Type B pancreatic cell (in vitro differentiated cells): ENCODE data around the gene MSX2. TPM values are rescaled to one million over a fixed set of nuclear protein-coding genes. Genes with fewer than 3 reads are reported as not detected.

Source experiments
- DNase-seq: peaks from one replicate; pipeline ENCODE4 v3.0.0; 2021; ENCODE audit warnings: mixed read lengths; ENCODE audit not compliant: unreplicated experiment; ENCODE audit errors: extremely low spot score
- H3K27ac Mint-ChIP-seq: 2 replicates; pipeline ENCODE4 v1.8.0; 2021; ENCODE audit warnings: mild to moderate bottlenecking, mixed read lengths
- H3K27me3 Mint-ChIP-seq: 2 replicates; pipeline ENCODE4 v1.8.0; 2021; ENCODE audit warnings: mixed read lengths
- H3K36me3 Mint-ChIP-seq: 2 replicates; pipeline ENCODE4 v1.8.0; 2021; ENCODE audit warnings: mixed read lengths
- H3K4me1 Mint-ChIP-seq: one replicate; pipeline ENCODE4 v1.8.0; 2021; ENCODE audit warnings: mixed read lengths; ENCODE audit not compliant: unreplicated experiment
- H3K4me3 Mint-ChIP-seq: 2 replicates; pipeline ENCODE4 v1.8.0; 2021; ENCODE audit warnings: mild to moderate bottlenecking, mixed read lengths
- H3K9me3 Mint-ChIP-seq: 2 replicates; pipeline ENCODE4 v1.8.0; 2021; ENCODE audit warnings: mixed read lengths
- total RNA-seq: library from RNA; stranded (reverse); gene quantifications from 2 replicates; pipeline ENCODE4 v1.2.1, GENCODE V29; 2021; ENCODE audit warnings: low replicate concordance
- TF ChIP-seq, protein P1 (sequence below): fragments of 200-600 bp; sonication (generic); conservative IDR thresholded peaks from 2 replicates; pipeline ENCODE4 v1.5.0; 2021; ENCODE audit warnings: antibody characterized with exemption, mild to moderate bottlenecking

Gene MSX2
- total RNA-seq, 1 donor from 2014 or later = 69.7 TPM

DNA sequence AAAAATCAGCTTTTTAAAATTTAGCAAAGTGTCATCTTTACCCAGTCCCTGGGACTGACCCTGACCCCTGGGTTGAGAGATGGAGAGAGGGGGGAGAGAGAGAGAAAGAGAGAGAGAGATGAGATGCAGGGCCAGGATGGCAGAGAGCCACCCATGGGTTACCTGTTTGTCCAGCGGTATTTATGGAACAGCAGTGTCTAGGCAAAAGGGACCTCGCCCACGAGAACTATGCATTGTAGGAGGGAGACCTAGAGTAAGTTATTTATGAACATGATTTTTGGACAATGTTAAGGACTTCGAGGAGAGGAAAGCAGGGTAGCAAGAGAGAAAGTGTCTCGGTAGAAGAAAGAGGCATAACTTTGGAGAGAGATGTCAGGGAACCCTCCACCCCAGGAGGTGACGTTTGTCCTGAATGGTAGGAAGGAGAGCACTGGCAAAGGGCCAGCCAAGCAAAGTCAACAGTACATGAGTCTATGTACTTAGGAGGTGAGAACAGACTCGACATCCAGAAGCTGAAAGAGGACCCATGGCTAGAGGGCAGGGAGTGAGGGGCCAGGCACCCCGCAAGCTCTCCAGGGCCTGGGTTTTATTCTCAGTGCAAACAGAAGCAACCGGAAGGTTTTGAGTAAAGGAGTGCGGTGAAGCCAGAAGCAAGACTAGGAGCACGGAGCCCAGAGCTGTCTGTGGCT, 30.5 kb upstream of the MSX2 start:
- no peak for DNase-seq
- Mint-ChIP-seq H3K36me3 (no peaks in the 10 kb centered on the region), H3K9me3 (no peaks in the 10 kb centered on the region), H3K4me1 (peaks cover 55% of the 10 kb centered on the region), H3K27me3 (peaks cover 50% of the 10 kb centered on the region), H3K4me3 (peak overlapping the region; percentile 12), H3K27ac (peak overlapping the region; percentile 66)
- TF ChIP-seq, protein P1, sequence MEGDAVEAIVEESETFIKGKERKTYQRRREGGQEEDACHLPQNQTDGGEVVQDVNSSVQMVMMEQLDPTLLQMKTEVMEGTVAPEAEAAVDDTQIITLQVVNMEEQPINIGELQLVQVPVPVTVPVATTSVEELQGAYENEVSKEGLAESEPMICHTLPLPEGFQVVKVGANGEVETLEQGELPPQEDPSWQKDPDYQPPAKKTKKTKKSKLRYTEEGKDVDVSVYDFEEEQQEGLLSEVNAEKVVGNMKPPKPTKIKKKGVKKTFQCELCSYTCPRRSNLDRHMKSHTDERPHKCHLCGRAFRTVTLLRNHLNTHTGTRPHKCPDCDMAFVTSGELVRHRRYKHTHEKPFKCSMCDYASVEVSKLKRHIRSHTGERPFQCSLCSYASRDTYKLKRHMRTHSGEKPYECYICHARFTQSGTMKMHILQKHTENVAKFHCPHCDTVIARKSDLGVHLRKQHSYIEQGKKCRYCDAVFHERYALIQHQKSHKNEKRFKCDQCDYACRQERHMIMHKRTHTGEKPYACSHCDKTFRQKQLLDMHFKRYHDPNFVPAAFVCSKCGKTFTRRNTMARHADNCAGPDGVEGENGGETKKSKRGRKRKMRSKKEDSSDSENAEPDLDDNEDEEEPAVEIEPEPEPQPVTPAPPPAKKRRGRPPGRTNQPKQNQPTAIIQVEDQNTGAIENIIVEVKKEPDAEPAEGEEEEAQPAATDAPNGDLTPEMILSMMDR = no peak

DNA sequence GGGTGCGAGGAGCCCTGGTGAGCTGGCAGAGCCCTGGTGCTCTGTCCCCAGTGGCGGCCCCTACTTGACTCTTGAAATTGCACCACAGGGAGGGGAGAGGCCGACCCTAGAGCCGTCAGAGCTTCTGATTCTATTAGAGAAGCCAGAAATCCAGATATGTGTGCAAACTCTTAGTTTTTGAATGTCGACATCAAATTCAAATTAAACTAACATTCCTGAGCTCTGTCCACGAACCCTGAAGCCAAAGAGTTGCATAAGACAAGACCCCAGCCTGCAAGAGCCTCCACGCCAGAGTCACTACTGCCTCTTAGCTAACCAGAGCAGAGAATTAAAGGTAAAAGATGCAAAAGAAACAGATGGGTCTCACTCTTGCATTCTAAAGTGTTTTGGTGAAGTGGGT, 29.8 kb upstream of the MSX2 start:
- Mint-ChIP-seq H3K27ac (no peak overlapping the region), H3K4me3 (no peak overlapping the region), H3K9me3 (no peaks in the 10 kb centered on the region), H3K27me3 (peaks cover 42% of the 10 kb centered on the region), H3K36me3 (no peaks in the 10 kb centered on the region), H3K4me1 (peaks cover 53% of the 10 kb centered on the region)
- DNase-seq = no peak
- TF ChIP-seq, protein P1 = no peak

DNA sequence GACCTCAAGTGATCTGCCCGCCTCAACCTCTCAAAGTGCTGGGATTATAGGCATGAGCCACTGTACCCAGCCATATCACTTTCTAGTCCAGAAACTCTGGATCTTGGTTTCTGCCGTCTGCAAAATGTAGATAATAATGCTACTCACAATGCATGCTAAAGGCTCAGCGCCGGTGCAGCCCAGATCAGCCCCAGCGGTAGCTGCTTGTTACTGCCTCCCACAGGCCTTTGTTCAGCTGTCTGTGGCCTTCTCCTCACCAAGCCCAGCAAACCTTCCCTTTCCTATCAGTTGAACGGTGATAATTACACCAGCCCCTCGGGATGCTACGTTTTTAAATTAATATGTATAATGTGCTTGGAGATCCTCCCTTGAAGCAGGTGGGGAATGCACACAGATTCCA, 26.2 kb upstream of the MSX2 start:
- Mint-ChIP-seq H3K9me3 (no peaks in the 10 kb centered on the region), H3K4me3 (no peak overlapping the region)
- DNase-seq = no peak

DNA sequence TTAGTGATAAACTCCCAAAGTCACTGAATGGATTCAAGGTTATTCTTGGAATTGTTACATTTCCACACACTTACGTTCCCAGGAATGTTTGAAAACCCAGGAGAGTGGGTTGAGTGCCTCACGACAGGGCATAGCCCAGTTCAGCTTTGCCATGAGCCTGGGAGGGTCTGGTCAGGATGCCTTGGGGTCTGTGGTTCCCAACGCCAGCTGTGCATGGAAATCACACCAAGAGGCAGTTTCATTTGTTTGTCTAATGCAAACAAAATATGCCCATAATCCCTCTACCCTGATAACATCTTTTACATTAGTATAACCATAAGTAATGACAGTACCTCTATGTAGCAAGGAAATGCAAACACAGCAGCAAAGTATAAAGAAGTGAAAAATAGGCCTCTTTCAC, 25.3 kb upstream of the MSX2 start:
- H3K4me3 Mint-ChIP-seq = no peak overlapping the region
- H3K27ac Mint-ChIP-seq = no peak overlapping the region
- TF ChIP-seq, protein P1 = no peak
- peaks cover 9% of the 10 kb centered on the region for H3K27me3 Mint-ChIP-seq
- no peaks in the 10 kb centered on the region for H3K36me3 Mint-ChIP-seq
- peaks cover 14% of the 10 kb centered on the region for H3K4me1 Mint-ChIP-seq
- H3K9me3 Mint-ChIP-seq = no peaks in the 10 kb centered on the region
- DNase-seq = no peak

More for the DNA sequence above, 26.2 kb upstream of the MSX2 start:
- Mint-ChIP-seq H3K36me3 (no peaks in the 10 kb centered on the region), H3K27me3 (peaks cover 15% of the 10 kb centered on the region), H3K27ac (no peak overlapping the region), H3K4me1 (peaks cover 22% of the 10 kb centered on the region)
- TF ChIP-seq, protein P1 = peak; percentile 58

DNA sequence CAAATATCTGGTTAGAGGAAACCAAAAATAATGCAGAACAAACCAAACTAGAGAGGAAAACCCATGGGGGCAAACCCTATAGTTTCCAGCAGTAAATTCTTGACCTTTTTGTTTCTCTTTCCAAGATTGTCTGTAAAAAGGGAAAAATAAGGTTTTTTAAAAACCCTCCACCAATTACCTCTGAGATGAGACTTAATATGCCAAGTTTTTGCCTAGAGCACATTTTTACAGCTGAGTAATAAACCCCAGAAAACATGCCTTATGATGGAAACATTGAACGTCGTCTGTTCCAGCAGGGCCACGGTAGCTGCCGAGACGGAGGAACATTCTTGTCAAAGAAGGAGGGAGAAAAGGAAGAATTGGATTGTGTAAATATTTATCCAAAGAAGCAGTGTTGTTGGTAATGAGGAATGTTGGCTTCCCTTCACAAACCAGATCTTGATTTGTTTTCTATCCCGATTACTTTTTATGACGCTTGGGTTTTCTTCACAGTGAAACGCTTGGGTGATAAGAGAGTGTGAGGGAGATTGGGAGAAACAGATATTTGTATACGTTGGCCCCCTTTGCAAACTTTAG, 17.3 kb upstream of the MSX2 start:
- Mint-ChIP-seq H3K4me1 (peaks cover 24% of the 10 kb centered on the region), H3K4me3 (no peak overlapping the region), H3K27ac (no peak overlapping the region), H3K36me3 (no peaks in the 10 kb centered on the region), H3K27me3 (peaks cover 5% of the 10 kb centered on the region), H3K9me3 (no peaks in the 10 kb centered on the region)
- TF ChIP-seq, protein P1 = no peak
- DNase-seq = no peak
